Activated CD4-positive, CD25-positive, alpha-beta regulatory T cell treated with anti-CD3 and anti-CD28 coated beads, Interleukin-2, amount 50 U/mL, for 72 hours (primary cell): ENCODE data around the gene BORCS6.

Experiments
- DNase-seq: peaks from one replicate; pipeline ENCODE4 v3.0.0; 2021

Gene BORCS6

DNA sequence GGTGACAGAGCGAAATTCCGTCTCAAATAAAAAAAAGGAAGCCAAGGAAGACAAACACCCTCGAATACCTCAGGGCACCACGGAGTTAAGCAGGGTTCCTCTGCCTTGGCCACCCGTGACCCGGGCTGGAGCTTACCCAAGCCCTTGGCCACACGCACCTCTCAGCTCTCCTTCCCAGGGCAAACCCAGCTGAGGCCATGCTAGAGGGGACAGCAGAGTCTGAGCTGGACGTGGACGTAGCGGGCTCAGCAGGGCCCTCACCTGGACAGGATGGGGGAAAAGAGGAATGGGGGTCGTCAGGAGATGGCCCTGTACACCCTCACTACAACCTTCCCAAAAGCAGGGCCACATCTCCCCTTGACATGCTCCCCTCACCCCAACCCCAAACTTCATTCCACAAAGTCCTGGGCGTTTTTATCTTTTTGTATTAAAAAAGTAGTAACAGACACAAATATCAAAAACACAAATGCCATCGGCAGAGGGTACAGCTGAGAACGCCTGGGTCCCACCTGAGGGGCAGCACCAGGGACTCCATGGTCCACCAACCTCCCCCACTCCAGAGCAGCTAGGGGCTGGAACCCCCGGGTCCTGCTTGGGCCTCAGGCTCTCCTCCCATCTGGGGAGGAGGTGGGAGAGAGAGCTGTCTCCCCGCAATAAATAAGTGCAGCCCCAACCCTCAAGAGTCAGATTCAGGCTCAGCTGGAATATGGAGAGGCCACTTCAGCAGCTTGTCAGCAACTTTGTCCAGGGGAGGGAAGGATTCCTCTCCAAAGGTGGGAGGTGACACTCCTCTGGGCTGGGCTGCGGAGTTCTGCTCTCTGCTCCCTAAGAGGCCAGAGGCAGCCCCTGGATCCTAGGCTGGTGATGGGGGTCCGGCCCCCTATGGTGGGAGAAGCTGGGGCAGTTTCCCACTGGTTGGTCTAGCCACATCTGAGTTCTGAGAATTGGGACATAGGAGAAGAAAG is 49.6 kb downstream of the BORCS6 start:
- DNase-seq: no peak

DNA sequence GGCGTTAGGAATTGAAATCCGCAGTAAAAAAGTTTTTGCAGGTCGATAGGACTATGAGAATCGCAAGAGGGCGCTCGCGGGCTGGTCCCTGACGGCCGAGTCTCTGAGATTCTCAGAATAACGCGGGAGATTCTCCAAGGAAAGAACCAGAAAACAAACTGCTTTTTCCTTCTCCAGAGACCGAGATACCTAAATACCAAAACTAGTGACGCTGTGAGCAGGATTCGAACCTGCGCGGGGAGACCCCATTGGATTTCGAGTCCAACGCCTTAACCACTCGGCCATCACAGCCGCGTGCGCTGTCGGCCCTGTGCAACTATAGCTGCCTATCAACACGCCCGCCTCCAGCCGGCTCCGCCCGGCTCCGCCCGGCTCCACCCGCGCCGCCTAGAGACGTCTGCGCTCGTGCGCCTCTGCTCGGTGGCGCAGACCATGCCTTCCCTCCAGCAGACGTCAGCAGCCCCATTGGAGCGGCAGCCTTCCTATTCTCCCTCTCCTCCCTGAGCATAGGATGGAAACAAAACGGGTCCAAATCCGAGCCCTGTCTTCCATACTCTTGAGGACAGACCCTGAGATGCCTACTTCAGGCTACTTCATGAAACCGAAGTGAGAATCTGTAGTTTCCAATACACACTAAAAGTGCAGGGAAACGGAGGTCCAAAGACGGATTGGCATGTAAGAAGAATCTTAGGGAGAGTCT is 51.2 kb downstream of the BORCS6 start:
- peak; percentile 98 for DNase-seq

DNA sequence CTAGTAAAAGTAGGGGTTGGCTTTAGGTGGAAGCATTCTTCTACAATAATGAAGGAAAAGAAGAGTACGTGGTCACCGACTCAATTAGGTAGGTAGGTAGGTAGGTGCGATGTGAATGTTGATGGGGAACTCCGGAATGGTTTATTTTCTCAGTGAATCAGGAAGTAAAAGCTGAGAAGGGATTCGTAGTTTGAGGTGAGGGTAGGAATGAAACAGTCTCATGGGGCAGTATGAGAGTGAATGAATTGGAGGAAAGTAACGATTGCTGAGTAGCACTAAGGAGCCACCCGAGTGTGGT is 51.7 kb downstream of the BORCS6 start:
- no peak for DNase-seq
